NCI-H1417 treated with DMSO at 0.1 percent for 48 hours (cell line): ENCODE data around the gene ELP2.

ENCODE experiments used
- DNase-seq: peaks from one replicate; lab custom pipeline; 2025; lab: John Stamatoyannopoulos, UW

Gene ELP2

DNA sequence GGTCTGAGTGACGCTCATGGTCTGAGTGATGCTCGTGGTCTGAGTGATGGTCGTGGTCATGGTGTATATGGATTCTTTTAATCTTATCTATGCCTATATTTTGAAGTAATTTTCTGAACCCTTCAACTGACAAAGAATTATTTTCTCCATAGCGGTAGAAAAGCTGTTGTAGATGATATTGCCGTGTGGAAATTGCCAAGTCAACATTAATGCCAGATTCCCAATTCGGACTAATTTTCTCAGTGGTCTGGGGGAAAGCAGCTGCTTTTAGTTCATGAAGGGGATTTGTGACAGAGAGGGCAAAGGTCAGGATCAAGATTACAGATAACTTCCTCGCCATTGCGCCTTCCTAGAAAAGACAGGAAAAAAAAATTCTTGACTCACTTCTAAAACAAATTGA is 3.0 kb upstream of the ELP2 start:
- DNase-seq: no peak

DNA sequence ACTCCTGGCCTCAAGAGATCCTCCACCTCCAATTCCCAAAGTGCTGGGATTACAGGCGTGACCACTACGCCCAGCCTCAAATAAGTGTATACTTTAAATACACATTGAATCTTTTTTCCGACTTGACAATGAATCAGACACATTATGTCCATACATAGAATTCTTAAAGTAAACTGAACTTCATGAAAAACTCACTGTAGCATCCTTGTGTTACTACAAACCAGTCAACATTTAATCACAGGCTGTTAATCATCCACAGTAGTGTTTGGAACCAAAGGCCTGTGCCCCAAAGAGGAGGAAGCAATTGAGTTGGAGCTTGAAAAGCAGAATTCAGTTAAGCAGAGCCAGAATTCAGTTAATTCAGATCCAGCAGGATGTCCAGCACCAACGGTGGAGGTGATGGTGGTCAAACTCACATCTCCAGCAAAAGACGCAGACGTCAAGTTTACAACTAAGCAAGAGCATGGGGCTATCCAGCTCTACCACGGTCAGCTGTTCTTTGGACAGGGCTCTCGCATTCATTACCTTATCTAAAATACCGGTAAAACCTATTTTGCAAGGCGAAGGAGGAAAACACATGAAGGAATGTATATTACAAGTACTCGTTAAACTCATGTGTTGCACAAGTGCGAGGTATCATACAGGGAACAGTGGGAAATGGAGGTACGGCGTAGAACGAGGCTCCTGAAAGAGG is 1.7 kb upstream of the ELP2 start:
- no peak for DNase-seq

DNA sequence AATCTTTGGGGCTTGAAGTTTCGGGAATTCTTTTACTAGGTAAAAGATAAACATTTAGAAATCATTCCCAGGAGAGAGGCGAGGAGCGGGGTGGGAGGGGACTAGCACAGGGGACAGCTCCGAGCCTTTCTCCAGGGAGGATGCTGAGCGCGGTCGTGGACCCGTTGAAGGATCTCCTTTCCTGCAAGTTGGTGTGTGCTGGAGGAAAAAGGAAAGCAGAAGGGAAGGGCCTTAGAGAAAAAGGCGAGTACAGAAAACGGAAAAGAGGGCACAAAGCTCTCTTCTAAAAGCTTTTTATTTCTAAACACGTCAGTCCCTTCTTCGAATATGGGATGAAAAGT is 1.2 kb upstream of the ELP2 start:
- no peak for DNase-seq

DNA sequence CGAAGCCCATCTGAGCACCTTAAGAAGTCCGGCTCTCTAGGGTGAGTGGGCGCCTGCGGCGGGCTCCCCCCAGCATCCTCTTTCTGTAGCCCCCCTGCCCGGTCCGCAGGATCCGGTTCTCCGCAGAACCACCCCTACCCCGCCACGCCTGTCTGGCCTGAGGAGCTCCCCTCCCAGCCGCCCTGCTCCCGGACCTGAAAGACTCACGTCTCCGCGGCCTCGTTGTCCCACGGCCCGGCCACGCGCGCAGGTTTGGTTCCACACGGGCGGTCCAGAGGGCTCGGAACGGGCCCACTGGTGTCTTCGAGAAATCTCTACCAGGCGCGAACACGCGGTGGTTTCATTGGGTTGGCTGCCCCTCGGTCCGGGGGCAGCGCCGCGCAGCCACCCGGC is 796 bp upstream of the ELP2 start:
- no peak for DNase-seq

DNA sequence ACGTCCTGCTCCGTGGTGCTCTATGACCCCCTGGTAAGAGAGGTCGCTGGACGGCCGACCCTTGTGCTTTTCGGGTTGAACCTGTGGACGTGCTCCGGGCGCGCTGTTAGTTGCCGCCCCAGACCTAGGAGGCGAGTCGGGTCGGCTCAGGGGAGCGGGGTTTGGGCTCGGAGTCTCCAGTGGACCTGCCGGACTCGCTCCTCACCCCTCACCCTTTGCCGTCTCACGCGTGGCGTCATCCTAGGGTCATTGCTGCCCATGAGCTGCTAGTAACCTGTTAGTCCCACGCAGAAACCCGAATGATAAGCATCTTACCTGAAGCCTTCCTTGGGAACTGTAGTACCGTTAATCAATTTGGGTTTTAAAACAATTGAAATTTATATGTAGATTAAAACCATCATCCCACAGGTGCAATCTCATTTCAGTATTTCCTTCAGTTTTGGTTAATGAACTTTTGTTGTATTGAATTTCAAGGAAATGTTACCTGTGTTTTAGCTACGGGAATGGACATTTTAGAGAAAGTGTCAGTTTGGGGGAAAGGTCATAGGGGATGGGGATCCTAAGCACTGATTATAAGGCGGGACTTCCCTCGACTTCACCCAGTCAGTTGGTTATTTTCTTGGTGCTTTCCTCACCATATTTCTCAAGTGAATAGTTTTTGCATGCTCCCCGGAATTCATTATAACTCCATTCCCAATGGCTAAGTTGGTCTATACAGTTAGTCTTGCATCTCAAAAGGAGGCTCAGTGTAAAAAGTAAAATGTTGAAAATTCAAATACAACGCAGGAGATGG is 536 bp downstream of the ELP2 start:
- DNase-seq: no peak

DNA sequence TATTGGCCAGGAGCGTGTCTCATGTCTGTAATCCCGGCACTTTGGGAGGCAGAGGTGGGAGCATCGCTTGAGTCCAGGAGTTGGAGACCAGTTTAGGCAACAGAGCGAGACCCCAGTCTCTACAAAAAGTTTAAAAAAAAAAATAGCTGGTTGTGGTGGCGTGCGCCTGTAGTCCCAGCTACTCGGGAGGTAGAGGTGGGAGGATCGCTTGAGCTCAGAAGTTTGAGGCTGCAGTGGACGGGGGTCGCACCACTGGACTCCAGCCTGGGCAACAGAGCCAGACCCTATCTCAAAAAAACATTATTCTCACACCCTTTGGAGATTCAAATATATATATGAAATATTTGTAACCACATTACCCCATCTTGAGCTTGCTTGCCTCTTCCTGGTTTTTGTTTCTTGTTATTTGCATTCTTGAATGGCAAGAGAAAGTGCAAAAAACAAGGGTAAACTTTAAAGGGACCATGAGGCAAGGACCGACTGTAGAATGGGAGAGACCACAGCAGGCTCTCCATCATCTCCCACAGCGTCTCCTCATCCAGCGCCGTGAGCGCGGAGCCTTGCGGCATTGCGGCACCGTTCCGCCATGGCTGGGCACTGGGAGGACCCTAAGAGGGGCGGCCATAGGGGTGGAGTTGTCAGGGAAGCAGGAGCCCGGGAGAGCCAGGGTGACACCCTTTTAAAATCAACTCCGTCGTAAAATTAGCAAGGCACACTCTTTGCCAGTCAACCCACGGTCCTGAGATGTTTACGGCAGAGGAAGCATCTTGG is 1.4 kb downstream of the ELP2 start:
- no peak for DNase-seq

DNA sequence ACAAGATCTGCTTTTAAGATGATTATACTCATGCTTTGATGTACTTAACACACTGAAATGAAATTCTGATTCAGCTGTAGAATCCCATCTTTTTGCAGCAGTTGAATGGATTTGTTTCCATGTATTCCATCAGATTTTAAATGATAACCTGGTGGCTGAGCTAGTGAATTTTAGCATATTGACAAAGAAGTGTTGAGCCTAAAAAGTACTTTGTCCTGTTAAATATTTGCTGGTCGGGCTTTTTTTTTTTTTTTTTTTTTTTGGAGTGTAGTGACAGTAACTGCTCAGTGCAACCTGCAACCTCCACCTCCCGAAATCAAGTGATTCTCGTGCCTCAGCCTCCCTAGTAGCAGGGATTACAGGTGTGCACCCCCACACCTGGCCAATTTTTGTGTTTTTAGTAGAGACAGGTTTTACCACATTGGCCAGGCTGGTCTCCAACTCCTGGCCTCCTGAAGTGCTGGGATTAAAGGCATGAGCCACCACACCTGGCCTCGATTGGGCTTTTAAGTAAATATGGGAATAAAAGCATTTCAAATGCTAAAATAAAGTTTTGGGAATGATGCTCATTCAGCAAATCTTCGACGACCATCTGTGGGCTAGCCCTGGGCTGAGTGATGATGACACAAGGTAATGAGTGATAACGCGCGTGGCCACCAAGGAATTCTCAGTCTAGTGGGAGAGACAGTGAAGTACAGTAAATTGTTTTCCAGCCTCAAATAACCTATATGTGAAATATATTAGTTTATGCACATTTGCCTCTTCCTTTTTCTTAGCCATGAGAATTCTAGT is 2.2 kb downstream of the ELP2 start:
- no peak for DNase-seq

DNA sequence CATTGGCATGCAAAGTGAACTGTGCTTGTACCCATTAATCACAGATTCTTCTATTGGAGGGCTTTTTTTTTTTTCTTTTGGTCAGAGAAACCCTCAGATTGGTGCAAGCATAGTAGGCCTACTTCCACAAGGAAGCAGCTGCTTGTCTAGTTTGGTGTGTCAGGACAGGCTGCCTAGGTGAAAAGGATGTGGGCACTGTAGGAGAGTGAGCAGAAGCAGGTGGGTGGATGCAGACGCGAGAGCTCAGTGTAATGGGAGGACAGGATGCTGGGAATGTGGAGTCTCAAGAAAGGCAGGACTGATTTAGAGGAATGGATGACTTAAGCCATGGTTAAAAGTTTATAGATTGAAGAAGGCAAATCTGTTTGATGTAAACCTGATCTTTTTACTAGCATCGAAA is 3.1 kb downstream of the ELP2 start:
- DNase-seq: no peak

DNA sequence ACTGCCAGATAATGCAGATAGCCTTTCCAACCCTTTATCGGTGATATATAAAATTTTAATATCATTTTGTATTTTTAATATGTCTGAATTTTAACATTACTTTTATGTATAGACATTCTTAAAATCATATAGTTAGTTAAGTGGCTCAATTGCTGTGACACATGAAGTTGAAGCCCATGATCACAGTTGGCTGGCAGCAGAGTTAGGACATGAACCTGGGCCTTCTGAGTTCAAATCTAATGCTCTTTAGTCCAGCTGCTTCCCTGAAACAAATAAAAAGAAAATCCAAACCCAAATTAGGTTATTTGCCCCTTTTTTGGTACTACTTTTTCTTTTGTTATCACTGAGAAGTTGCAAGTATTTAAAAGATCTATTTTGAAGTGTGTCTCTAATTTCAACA is 5.6 kb downstream of the ELP2 start:
- no peak for DNase-seq

DNA sequence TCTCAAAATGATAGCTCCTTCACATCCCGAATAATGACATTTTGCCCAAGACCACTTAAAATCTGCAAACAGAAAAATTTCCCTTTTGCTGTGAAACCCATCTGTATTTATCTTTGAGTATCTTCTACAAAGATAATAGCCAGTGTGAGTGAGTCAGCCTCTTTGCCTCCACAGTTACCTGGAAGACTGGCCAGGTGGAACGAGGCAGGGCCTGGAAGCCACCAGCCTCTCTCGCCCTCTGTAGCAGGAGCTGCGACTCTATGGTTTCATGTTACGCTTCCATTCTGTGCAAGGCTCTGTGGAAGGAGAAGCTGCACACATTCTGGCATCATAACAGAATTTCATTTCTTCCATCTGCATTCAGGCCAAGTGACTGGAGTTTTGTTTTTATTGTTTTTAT is 9.5 kb downstream of the ELP2 start:
- no peak for DNase-seq

DNA sequence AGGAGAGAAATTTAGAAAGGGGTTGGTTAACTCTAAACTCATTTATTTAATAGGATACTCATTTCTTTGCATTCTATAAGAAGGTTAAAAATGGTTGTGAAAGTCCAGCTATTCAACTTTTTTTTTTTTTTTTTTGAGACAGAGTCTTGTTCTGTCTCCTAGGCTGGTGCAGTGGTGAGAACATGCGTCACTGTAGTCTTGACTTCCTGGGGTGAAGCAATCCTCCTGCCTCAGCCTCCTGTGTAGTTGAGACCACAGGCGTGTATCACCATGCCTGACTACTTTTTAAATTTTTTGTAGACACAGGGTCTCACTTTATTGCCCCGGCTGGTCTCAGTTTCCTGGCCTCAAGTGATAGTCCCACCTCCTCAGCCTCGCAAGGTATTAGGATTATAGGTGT is 11.9 kb downstream of the ELP2 start:
- no peak for DNase-seq

DNA sequence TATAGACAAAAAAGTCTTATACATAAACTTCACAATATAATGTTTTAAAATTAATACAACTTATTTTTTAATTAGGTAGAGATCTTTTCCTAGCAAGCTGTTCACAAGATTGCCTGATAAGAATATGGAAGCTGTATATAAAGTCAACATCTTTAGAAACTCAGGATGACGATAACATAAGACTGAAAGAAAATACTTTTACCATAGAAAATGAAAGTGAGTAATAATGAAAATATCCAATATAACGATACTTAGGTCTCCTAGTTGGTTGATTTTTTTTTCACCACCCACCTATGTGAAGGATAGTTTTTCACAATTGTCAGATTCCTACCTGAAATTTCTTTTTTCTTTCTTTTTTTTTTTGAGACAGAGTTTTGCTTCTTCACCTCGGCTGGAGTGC is 13.1 kb downstream of the ELP2 start:
- DNase-seq: no peak

DNA sequence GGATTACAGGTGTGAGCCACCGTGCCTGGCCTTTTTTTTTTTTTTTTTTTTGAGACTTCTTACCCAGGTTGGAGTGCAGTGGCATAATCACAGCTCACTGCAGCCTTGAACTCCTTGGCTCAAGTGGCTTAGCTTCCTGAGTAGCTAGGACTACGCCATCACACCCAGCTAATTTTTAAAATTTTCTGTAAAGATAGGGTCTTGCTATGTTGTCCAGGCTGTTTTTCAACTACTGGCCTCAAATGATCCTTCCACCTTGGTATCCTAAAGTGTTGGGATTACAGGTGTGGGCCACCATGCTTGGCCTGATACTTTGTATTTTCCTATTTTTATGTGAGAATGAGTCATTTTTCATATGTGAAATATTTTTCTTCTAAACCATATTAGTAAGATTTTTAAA is 13.7 kb downstream of the ELP2 start:
- DNase-seq: no peak

DNA sequence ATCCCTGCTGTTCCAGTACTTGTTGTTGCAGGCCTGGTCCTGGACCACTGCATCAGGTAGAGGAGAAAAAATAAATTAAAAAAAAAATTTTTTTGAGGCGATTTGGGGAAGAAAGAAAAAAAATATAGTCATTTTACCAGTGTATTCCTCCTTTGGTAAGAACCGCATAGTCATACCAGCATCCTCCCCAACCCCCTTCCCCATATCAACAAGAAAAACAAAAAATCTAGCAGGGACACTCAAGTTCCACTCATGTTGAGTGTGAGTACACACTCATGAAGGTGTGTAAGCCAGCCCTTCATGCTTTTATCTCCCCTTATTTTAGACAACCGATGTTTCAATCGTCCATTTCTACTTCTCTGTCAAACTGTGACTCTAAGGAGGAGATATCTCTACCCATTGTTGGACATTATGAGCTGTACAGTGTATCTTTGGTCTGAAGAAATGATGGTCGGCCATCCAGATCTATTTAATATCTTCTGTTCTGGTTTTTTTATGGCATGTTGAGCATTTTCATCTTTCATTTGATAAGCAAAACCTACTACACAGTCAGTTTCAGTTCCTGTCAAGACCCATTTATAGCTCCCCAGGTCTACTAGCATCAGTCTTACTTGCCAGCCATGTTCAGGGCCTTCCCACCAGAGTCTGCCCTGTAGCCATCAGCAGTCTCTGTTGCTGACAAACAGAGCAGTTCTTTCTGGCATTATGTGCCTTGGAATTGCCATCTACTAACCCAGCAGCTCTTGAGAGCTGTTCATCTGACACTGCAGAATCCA is 20.0 kb downstream of the ELP2 start:
- no peak for DNase-seq

DNA sequence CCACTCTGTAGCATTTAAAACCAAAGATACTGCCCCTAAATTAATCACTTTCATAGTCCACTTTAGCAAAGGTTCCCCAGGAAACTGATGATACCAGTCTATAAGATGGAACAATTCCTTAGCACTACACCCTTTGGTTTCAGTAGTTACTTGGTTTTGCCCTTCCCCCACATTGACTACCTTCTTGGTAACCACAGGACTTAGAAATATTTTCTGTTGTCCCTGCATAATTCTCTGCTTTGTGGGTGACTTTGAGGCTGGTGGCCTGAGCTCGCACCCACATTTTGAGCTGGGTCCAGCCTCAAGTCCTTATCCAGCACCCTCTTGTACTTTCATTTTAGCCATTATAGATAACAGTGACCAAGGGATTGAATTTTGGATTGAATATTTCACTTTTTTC is 23.1 kb downstream of the ELP2 start:
- DNase-seq: no peak

DNA sequence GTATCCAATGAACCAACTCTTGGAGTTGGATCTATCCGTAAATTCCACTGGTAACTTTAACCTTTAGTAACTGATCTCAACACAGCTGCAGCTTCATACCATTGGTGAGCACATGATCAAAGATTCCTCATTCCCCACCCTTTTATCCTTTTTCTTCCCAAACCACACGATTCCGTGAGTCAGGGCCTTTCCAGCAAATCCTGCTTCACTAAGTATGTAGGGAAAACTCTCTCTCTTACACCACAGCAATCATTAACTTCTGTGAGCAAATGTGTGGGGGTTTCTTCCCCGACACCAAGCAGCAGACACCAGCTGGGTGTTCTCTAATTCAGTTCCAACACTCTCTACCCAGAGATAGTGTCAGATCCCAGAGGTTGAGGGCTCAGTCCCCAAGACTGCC is 23.5 kb downstream of the ELP2 start:
- no peak for DNase-seq

DNA sequence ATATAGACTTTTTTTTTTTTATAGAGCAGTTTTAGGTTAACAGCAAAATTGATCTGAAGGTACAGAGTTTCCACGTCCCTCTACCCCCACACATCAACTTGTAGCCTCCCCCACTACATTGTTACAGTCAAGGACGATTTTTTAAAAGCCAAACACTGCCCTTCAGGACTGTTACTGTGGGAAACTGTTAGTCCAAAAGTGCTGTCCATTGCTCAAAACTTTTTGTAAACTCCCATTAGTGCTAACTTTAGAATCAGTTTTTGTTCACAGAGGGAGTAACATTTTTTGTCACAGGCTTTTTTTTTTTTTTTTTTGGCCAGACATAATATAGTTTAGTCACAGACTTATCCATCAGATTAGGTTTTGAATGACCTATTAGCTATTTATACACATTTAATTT is 24.1 kb downstream of the ELP2 start:
- DNase-seq: no peak

DNA sequence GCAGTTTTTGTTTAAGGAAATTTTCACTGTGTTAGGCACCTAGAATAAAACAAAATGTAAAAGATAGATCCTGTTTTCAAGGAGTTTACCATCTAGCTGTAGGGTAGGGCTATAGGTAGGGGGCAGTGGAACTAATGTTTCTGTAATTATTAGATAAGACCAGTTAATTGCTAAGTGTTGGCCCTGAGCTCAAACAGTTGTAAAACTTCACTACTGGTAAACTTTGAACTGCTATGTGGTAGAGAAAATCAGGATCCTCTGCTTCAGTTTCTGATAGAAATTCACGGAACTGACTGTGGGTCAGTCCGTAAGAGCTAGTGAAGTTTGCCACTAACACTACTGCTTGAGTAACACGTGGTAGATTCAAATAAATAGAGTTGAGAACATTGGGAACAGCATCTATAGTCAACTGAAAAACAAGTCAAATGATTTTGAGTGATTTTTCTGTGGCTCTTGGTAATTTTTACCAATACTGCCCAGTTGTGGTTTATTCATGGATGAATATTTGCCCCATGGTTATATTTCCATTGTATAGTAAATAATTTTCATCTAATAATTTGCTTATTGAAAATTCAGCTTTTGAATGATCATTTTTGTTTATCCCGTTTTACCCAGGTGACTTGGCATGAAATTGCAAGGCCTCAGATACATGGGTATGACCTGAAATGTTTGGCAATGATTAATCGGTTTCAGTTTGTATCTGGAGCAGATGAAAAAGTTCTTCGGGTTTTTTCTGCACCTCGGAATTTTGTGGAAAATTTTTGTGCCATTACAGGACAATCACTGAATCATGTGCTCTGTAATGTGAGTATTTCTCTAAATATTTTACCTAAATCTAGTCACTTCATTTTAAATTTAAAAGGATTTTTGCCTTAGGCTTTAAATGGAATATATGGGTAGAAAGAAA is 26.4 kb downstream of the ELP2 start:
- DNase-seq: no peak

DNA sequence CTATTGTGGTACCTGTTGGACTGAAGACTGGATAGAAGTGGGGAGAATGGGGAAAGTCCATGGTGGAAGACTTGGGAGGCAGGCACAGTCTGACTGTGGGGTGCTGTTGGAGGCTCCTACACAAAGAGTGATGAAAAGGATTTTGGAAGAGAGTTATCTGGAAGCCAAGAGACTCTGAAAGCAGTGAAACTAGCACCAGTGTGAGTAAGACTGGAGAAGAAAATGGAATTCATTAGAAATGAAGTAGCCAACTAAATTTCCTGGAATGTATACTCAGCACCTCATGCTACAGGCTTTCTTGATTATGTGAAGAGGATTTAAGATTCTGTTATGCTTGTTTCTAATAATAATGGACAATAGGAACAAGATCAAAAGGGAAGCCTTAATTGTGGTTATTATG is 27.7 kb downstream of the ELP2 start:
- DNase-seq: no peak

DNA sequence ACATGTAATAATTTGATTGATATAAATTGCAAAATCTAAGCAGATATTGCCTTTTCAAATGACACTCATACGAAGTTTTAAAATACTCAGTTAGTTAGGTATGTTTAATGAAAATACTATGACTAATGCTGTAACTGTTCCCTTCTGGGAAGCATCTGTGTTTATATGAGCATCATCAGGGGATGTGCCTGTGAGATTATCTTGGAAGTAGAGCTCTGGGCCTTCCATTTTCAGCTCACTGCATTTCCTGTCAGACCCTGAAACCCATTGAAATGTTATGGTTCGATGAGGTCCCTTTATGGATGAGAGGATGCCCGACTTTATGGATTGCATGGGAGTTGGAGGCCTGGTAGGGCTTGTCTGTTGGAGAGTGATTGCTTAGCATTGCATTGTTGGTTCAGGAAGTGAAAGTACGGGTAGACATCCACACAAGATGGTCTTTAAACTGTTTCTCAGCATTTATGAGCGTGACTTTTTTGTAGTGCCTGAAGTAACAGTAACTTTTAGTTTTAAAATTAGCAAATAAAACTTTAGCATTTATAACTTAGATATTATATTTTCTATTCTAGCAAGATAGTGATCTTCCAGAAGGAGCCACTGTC is 28.7 kb downstream of the ELP2 start:
- DNase-seq: no peak
